IMR-90 (cell line): Measurements from ENCODE around the gene ANKRD13B.

Experiments used
- BHLHE40 ChIP-seq: fragments of 150-350 bp; IDR thresholded peaks from 2 replicates; pipeline ENCODE4 v1.6.1; 2016; ENCODE audit warnings: mild to moderate bottlenecking, low read depth, low read length
- CTCF ChIP-seq: conservative IDR thresholded peaks from 2 replicates; pipeline ENCODE4 v1.5.1; 2012; ENCODE audit warnings: mild to moderate bottlenecking, low read depth, low read length, improper control_type of control experiment
- ELK1 ChIP-seq: fragments of 150-350 bp; IDR thresholded peaks from 2 replicates; pipeline ENCODE4 v1.6.1; 2016; ENCODE audit warnings: low read depth, mild to moderate bottlenecking, low read length, moderate library complexity, borderline replicate concordance
- MAFK ChIP-seq: IDR thresholded peaks from 2 replicates; pipeline ENCODE4 v1.6.1; 2012; ENCODE audit warnings: low read depth, low read length, improper control_type of control experiment
- MXI1 ChIP-seq: IDR thresholded peaks from 2 replicates; pipeline ENCODE4 v1.6.1; 2012; ENCODE audit warnings: low read depth, mild to moderate bottlenecking, low read length, moderate library complexity, borderline replicate concordance
- POLR2A ChIP-seq: IDR thresholded peaks from 2 replicates; pipeline ENCODE4 v1.6.1; 2012; ENCODE audit warnings: mild to moderate bottlenecking, low read depth, low read length
- RAD21 ChIP-seq: IDR thresholded peaks from 2 replicates; pipeline ENCODE4 v1.6.1; 2012; ENCODE audit warnings: low read length, improper control_type of control experiment
- RFX5 ChIP-seq: IDR thresholded peaks from 2 replicates; pipeline ENCODE4 v1.8.0; 2012; ENCODE audit warnings: low read depth, mild to moderate bottlenecking, low read length, moderate library complexity

- TF ChIP-seq CTCF: no peak
- TF ChIP-seq POLR2A: no peak
- no peak for TF ChIP-seq ELK1
- TF ChIP-seq RAD21: no peak
- no peak for TF ChIP-seq RFX5
- TF ChIP-seq MXI1: no peak
- TF ChIP-seq MAFK: no peak
- no peak for TF ChIP-seq BHLHE40
Observed at GRCh38 chr17:29623283-29623647, 30.3 kb downstream of the ANKRD13B start.
